ENCODE results near the gene RBPJ.
"Not testable (repeated sequence)": the region's sequence is repeated elsewhere in the genome, so short reads cannot be mapped to it uniquely, and the experiment has no call there.

The RBPJ gene

GRCh38 chr4:26342328-26343037, 21.7 kb downstream of the RBPJ start:
- DNase-seq (ENCODE audit: low spot score) = no peak

- peak; percentile 86 for DNase-seq (ENCODE audit: low spot score)
Observed at GRCh38 chr4:26343038-26343398, 22.2 kb downstream of the RBPJ start.

- no peak for DNase-seq (ENCODE audit: low spot score)
Observed at GRCh38 chr4:26344901-26345564, 24.2 kb downstream of the RBPJ start.

- no peak for DNase-seq (ENCODE audit: low spot score)
Observed at GRCh38 chr4:26345565-26345938, 24.7 kb downstream of the RBPJ start.

GRCh38 chr4:26346203-26346620, 25.4 kb downstream of the RBPJ start:
- DNase-seq (ENCODE audit: low spot score) = no peak

GRCh38 chr4:26349496-26349895, 28.7 kb downstream of the RBPJ start:
- DNase-seq (ENCODE audit: low spot score) = no peak

GRCh38 chr4:26351685-26352084, 30.9 kb downstream of the RBPJ start:
- no peak for DNase-seq (ENCODE audit: low spot score)

- DNase-seq (ENCODE audit: low spot score) = no peak
Observed at GRCh38 chr4:26354491-26354890, 33.7 kb downstream of the RBPJ start.

- DNase-seq (ENCODE audit: low spot score) = no peak
Observed at GRCh38 chr4:26355392-26356052, 34.7 kb downstream of the RBPJ start.

- no peak for DNase-seq (ENCODE audit: low spot score)
Observed at GRCh38 chr4:26356081-26356501, 35.3 kb downstream of the RBPJ start.

GRCh38 chr4:26359521-26359920, 38.7 kb downstream of the RBPJ start:
- DNase-seq (ENCODE audit: low spot score) = not testable (repeated sequence)

GRCh38 chr4:26360273-26360672, 39.5 kb downstream of the RBPJ start:
- DNase-seq (ENCODE audit: low spot score) = no peak

GRCh38 chr4:26360864-26361263, 40.0 kb downstream of the RBPJ start:
- no peak for DNase-seq (ENCODE audit: low spot score)

GRCh38 chr4:26361297-26361696, 40.5 kb downstream of the RBPJ start:
- DNase-seq (ENCODE audit: low spot score) = no peak

- DNase-seq (ENCODE audit: low spot score) = no peak
Observed at GRCh38 chr4:26362745-26363439, 42.1 kb downstream of the RBPJ start.

GRCh38 chr4:26365537-26366150, 44.8 kb downstream of the RBPJ start:
- no peak for DNase-seq (ENCODE audit: low spot score)

GRCh38 chr4:26367811-26368210, 47.0 kb downstream of the RBPJ start:
- DNase-seq (ENCODE audit: low spot score) = no peak

GRCh38 chr4:26368685-26369084, 47.9 kb downstream of the RBPJ start:
- no peak for DNase-seq (ENCODE audit: low spot score)

- no peak for DNase-seq (ENCODE audit: low spot score)
Observed at GRCh38 chr4:26369132-26369531, 48.3 kb downstream of the RBPJ start.

- DNase-seq (ENCODE audit: low spot score) = no peak
Observed at GRCh38 chr4:26369581-26369980, 48.8 kb downstream of the RBPJ start.

GRCh38 chr4:26372076-26372475, 51.3 kb downstream of the RBPJ start:
- no peak for DNase-seq (ENCODE audit: low spot score)

GRCh38 chr4:26372525-26373172, 51.8 kb downstream of the RBPJ start:
- DNase-seq (ENCODE audit: low spot score) = no peak
